Activated T-helper 2 cell treated with anti-CD3 and anti-CD28 coated beads, Interferon-gamma antibody, Interleukin-2, Interleukin-4, amounts not matched to agents 10 μg/mL and 5 μg/mL and 100 μg/mL, durations not matched to agents 14 hours and 24 hours and 36 hours (primary cell): Measurements from ENCODE around the gene UMAD1. TPM values are rescaled to one million over a fixed set of nuclear protein-coding genes. Genes with fewer than 3 reads are reported as not detected.

Experiments used
- DNase-seq: peaks from one replicate; pipeline ENCODE4 v3.0.0; 2021; ENCODE audit warnings: low spot score
- H3K27ac Mint-ChIP-seq: one replicate; pipeline ENCODE4 v1.8.0; 2021; ENCODE audit warnings: mixed read lengths
- H3K27me3 Mint-ChIP-seq: one replicate; pipeline ENCODE4 v1.8.0; 2021; ENCODE audit warnings: low read depth, mixed read lengths
- H3K36me3 Mint-ChIP-seq: one replicate; pipeline ENCODE4 v1.8.0; 2021; ENCODE audit warnings: low read depth, mixed read lengths
- H3K4me1 Mint-ChIP-seq: one replicate; pipeline ENCODE4 v1.8.0; 2021; ENCODE audit warnings: low read depth, mixed read lengths
- H3K4me3 Mint-ChIP-seq: one replicate; pipeline ENCODE4 v1.8.0; 2021; ENCODE audit warnings: low read depth, mild to moderate bottlenecking, moderate library complexity, mixed read lengths
- H3K9me3 Mint-ChIP-seq: one replicate; pipeline ENCODE4 v1.8.0; 2021; ENCODE audit warnings: mixed read lengths
- intact Hi-C: fragments of 100-400 bp; cut with micrococcal nuclease; formaldehyde crosslinking; loops from one replicate; pipeline ENCODE4 v1.15.1; 2023
- total RNA-seq: library from RNA; stranded (reverse); gene quantifications from 2 replicates; pipeline ENCODE4 v1.2.3, GENCODE V29; 2022

The UMAD1 gene
- total RNA-seq, 1 donor from 2014 or later, result 16.0 TPM

GRCh38 chr7:7742223-7742622, 101.7 kb downstream of the UMAD1 start:
- H3K27ac Mint-ChIP-seq, result no peak overlapping the region
- intact Hi-C loops, result no loop called here
- peaks cover 3% of the 10 kb centered on the region for H3K36me3 Mint-ChIP-seq
- peaks cover 9% of the 10 kb centered on the region for H3K4me1 Mint-ChIP-seq
- no peak for DNase-seq
- H3K9me3 Mint-ChIP-seq, result no peaks in the 10 kb centered on the region
- H3K4me3 Mint-ChIP-seq, result no peak overlapping the region
- H3K27me3 Mint-ChIP-seq, result no peaks in the 10 kb centered on the region

- no peaks in the 10 kb centered on the region for H3K9me3 Mint-ChIP-seq
- H3K27me3 Mint-ChIP-seq, result no peaks in the 10 kb centered on the region
- no peaks in the 10 kb centered on the region for H3K4me1 Mint-ChIP-seq
- no peak overlapping the region for H3K4me3 Mint-ChIP-seq
- H3K36me3 Mint-ChIP-seq, result no peaks in the 10 kb centered on the region
- intact Hi-C loops, result no loop called here
- DNase-seq, result no peak
- H3K27ac Mint-ChIP-seq, result no peak overlapping the region
Observed at GRCh38 chr7:7745258-7745657, 104.7 kb downstream of the UMAD1 start.

- Mint-ChIP-seq H3K4me1 (peaks cover 2% of the 10 kb centered on the region), H3K27me3 (no peaks in the 10 kb centered on the region), H3K4me3 (no peak overlapping the region), H3K27ac (no peak overlapping the region), H3K36me3 (no peaks in the 10 kb centered on the region), H3K9me3 (no peaks in the 10 kb centered on the region)
- DNase-seq, result no peak
- intact Hi-C loops, result no loop called here
Observed at GRCh38 chr7:7745966-7746365, 105.4 kb downstream of the UMAD1 start.

- Mint-ChIP-seq H3K27me3 (no peaks in the 10 kb centered on the region), H3K36me3 (no peaks in the 10 kb centered on the region), H3K27ac (no peak overlapping the region), H3K4me1 (peaks cover 5% of the 10 kb centered on the region), H3K9me3 (no peaks in the 10 kb centered on the region), H3K4me3 (no peak overlapping the region)
- DNase-seq, result no peak
- intact Hi-C loops, result no loop called here
Observed at GRCh38 chr7:7746458-7746857, 105.9 kb downstream of the UMAD1 start.

- Mint-ChIP-seq H3K27ac (no peak overlapping the region), H3K4me1 (peaks cover 5% of the 10 kb centered on the region), H3K27me3 (no peaks in the 10 kb centered on the region), H3K36me3 (no peaks in the 10 kb centered on the region), H3K4me3 (no peak overlapping the region), H3K9me3 (no peaks in the 10 kb centered on the region)
- intact Hi-C loops, result no loop called here
- DNase-seq, result no peak
Observed at GRCh38 chr7:7750571-7751242, 110.2 kb downstream of the UMAD1 start.

- no peaks in the 10 kb centered on the region for H3K27me3 Mint-ChIP-seq
- no peak overlapping the region for H3K27ac Mint-ChIP-seq
- no peaks in the 10 kb centered on the region for H3K9me3 Mint-ChIP-seq
- no peak for DNase-seq
- no peak overlapping the region for H3K4me3 Mint-ChIP-seq
- H3K36me3 Mint-ChIP-seq, result no peaks in the 10 kb centered on the region
- H3K4me1 Mint-ChIP-seq, result peaks cover 5% of the 10 kb centered on the region
- intact Hi-C loops, result no loop called here
Observed at GRCh38 chr7:7751243-7752092, 110.9 kb downstream of the UMAD1 start.

- intact Hi-C loops, result no loop called here
- H3K27ac Mint-ChIP-seq, result no peak overlapping the region
- no peaks in the 10 kb centered on the region for H3K36me3 Mint-ChIP-seq
- DNase-seq, result no peak
- H3K27me3 Mint-ChIP-seq, result no peaks in the 10 kb centered on the region
- no peaks in the 10 kb centered on the region for H3K9me3 Mint-ChIP-seq
- peaks cover 8% of the 10 kb centered on the region for H3K4me1 Mint-ChIP-seq
- no peak overlapping the region for H3K4me3 Mint-ChIP-seq
Observed at GRCh38 chr7:7756577-7756976, 116.0 kb downstream of the UMAD1 start.

- no peak for DNase-seq
- Mint-ChIP-seq H3K4me1 (peaks cover 17% of the 10 kb centered on the region), H3K27me3 (no peaks in the 10 kb centered on the region), H3K4me3 (no peak overlapping the region), H3K9me3 (no peaks in the 10 kb centered on the region), H3K36me3 (no peaks in the 10 kb centered on the region), H3K27ac (no peak overlapping the region)
- intact Hi-C loops, result no loop called here
Observed at GRCh38 chr7:7757576-7757975, 117.0 kb downstream of the UMAD1 start.

GRCh38 chr7:7761340-7761973, 120.9 kb downstream of the UMAD1 start:
- Mint-ChIP-seq H3K4me1 (peaks cover 38% of the 10 kb centered on the region), H3K27ac (peak overlapping the region; percentile 83), H3K36me3 (no peaks in the 10 kb centered on the region), H3K4me3 (peak overlapping the region; percentile 86), H3K27me3 (no peaks in the 10 kb centered on the region), H3K9me3 (no peaks in the 10 kb centered on the region)
- intact Hi-C loops, result loop anchor here (1.0 to 5.0 kb wide), 6 partner anchors 80 to 536 kb away; partner anchors contain the start of gene MIOS
- no peak for DNase-seq

GRCh38 chr7:7761974-7762779, 121.6 kb downstream of the UMAD1 start:
- Mint-ChIP-seq H3K4me1 (peaks cover 38% of the 10 kb centered on the region), H3K27ac (peak overlapping the region; percentile 83), H3K4me3 (peak overlapping the region; percentile 86), H3K27me3 (no peaks in the 10 kb centered on the region), H3K9me3 (no peaks in the 10 kb centered on the region), H3K36me3 (no peaks in the 10 kb centered on the region)
- intact Hi-C loops, result loop anchor here (1.0 to 5.0 kb wide), 9 partner anchors 43 to 535 kb away; partner anchors contain the start of genes GLCCI1, MIOS, RPA3 and UMAD1
- peak; percentile 19 for DNase-seq

GRCh38 chr7:7764520-7765396, 124.2 kb downstream of the UMAD1 start:
- no peaks in the 10 kb centered on the region for H3K36me3 Mint-ChIP-seq
- no peak overlapping the region for H3K4me3 Mint-ChIP-seq
- H3K4me1 Mint-ChIP-seq, result peaks cover 38% of the 10 kb centered on the region
- no peaks in the 10 kb centered on the region for H3K9me3 Mint-ChIP-seq
- intact Hi-C loops, result loop anchor here (5.0 kb wide), 4 partner anchors 197 to 533 kb away; partner anchors contain the start of gene MIOS
- no peak for DNase-seq
- peak overlapping the region; percentile 4 for H3K27ac Mint-ChIP-seq
- no peaks in the 10 kb centered on the region for H3K27me3 Mint-ChIP-seq
